HG02852 (cell line): ENCODE measurements around the gene OR2V2.

Source experiments
- ATAC-seq: cut with Tn5 transposase; IDR thresholded peaks from one replicate; pipeline ENCODE4 v1.9.1; 2021; ENCODE audit warnings: mild to moderate bottlenecking, moderate library complexity; ENCODE audit not compliant: unreplicated experiment

Gene OR2V2

GRCh38 chr5:181205761-181206649 lies 58.6 kb downstream of the OR2V2 start:
- no peak for ATAC-seq

GRCh38 chr5:181207214-181207959 lies 60.0 kb downstream of the OR2V2 start:
- peak; percentile 22 for ATAC-seq

GRCh38 chr5:181207960-181208253 lies 60.5 kb downstream of the OR2V2 start:
- ATAC-seq, result no peak
